GM19328 (cell line): ENCODE results near the gene ADRM1.

ENCODE experiments used
- ATAC-seq: cut with Tn5 transposase; IDR thresholded peaks from one replicate; pipeline ENCODE4 v1.9.1; 2021; ENCODE audit warnings: mild to moderate bottlenecking, moderate library complexity; ENCODE audit not compliant: unreplicated experiment

Gene ADRM1

DNA sequence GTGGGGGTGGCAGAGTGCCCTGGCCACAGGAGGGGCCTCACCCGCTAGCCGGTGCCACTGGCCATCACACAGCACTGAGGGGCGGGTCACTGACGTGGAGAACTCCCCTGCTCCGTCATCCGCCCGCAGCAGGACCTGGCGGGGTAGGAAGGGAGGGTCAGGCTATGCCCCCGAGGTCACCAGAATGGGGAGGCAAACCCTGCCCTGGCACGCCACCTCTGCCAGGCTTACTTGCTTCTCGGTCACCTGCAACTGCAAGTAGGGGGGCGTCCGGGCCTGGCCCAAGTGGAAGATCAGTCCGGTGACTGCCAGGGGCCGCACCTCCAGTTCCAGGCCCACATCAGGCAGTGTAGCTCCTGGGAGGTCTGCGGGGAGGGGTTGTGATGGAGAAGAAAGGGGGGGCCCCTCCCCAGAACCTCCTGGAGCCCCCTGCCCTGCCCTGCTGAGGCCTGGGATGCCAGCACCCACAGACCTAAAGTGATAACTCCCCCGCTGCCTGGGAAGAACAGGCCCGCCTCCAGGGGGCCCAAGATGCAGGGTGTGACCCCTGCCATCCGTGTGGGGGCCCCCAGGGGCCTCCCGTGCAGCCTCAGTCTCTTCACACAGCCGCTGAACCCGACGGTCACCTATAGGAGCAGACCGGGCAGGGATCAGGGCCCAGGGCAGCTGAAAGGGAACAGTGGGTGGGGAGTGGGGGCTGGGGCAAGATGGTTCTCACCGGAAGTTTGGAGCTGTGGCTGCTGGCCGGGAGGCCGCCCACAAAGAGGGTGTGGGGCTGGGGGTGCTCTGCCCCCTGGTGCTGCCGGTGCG is 7.4 kb downstream of the ADRM1 start:
- no peak for ATAC-seq

DNA sequence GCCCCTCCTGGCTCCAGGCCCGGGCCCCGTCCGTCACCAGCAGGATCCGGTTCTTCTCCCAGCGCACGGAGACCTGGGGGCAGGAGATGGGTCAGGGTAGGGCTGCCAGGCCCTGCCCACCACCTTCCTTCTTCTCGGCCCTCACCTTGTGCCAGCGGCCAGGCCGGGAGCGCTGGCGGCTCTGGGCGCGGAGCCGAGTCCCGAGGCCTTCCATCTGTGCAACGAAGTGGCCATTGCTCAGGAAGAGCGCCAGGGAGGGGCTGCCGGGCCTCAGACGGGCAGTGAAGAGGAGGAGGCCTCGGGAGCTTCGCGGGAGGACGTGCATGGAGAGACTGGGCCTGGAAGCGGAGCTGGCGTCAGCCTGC is 7.9 kb downstream of the ADRM1 start:
- ATAC-seq, result no peak

DNA sequence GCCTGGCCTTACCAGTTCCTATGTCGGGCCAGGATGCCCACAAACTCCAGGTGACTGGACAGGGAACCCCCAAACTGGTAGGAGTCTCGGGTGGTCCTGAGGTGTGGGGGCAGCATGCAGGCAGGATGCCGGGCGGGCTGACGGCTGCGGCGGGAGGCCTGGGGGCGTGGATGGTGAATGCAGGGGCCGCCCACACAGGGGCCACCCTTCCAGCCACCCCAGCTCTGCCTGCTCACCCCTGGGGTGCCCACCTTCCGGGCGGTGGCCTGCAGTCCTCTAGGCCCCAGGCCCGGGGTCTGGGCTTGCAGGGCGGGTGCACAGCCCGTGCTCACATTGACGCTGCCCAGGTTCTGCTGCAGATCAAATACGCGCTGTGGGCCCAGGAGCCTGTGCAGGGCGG is 8.4 kb downstream of the ADRM1 start:
- no peak for ATAC-seq

DNA sequence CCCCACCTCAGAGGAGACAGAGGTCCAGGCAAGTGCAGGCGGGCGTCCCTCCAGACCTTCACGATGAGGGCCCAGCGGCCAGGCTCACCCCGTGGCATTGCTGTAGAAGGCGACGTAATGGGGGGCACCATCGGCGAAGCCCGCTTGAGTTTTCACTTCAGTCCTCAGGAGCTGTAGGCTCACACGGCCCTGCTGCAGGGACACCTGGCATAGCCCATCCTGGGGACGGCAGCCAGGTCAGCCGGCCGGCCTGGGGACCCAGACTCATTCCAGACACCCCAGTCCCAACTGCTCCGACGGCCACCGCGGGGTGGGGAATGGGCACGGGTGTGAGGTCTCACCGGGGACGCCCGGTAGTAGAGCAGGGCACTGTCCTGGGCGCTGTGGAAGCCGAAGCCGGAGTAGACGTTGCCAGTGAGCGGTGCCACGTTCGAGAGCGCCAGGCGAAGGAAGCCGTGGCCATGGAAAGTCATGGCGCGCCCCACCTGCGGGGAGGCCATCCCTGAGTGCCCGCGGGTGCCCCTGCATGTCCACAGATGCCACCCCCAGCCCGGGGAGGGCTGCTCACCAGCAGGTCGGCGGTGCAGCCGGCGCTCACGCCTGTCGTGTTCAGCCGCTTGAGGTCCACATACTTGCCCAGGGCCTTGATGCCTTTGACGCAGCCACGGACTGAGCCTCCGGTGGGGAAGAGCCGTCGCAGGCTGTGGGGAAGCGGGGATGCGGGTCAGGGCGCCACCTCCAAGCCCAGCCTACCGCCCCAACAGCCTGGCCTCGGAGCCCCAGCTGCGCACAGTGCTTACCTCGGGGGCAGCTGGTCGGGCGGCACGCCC is 9.2 kb downstream of the ADRM1 start:
- no peak for ATAC-seq

DNA sequence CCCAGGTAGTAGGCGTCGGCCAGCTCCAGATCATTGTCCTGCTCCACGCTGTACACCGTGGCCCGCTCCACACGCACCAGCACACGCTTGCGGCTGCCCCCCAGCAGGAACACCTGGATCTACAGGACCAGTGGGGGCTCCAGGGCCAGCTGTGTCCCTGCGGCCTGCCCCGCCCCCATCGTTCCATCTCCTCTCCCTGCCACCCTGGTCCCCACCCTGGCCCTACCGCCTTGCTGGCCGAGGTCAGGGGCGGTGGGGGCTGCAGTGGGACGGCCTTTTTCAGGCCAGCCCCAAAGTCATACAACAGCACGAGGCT is 9.8 kb downstream of the ADRM1 start:
- ATAC-seq, result no peak

DNA sequence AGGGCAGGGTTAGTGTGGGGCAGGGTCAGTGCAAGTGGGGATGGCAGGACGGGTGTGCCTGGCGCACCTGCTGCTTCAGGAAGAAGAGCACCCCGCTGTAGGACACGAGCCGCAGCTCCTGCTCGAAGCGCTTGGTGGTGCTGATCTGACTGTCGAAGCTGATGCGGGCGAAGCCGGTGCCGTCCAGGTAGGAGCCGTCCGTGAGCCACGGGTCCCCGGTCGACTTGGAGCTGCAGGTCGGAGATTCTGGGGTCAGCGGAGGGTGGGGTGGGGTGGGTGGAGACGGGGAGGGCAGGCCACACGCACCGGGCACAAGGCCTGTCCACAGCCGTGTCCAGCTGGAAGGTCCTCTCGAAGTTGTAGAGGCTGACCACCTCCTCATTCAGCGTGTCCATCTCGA is 10.2 kb downstream of the ADRM1 start:
- no peak for ATAC-seq

DNA sequence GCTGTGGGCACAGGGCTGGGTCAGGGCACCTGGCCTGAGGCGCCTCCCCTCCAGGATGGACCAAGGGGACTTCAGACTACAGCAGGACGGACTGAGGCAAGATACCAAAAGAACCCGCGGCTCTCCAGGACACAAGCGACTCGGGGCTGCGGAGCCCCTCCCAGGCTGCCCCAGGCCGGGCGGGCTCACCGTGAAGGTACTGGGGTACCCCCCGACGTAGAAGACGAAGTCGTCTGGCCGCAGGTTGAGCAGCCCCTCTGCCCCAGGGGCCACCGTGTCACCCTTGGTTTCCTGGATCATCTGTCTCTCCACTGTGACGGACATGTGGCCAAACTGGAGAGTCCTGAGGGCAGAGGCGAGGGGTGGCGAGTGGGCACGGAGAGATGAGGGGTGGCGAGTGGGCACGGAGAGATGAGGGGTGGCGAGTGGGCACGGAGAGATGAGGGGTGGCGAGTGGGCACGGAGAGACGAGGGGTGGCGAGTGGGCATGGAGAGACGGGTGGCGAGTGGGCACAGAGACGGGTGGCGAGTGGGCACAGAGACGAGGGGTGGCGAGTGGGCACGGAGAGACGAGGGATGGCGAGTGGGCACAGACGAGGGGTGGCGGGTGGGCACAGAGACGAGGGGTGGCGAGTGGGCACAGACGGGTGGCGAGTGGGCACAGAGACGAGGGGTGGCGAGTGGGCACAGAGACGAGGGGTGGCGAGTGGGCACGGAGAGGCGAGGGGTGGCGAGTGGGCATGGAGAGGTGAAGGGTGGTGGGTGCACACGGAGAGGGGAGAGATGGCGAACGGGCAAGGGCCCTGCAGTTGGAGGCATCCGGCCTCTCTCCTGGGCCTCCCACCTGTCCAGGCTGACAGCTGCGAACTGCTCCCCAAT is 10.9 kb downstream of the ADRM1 start:
- ATAC-seq, result no peak

DNA sequence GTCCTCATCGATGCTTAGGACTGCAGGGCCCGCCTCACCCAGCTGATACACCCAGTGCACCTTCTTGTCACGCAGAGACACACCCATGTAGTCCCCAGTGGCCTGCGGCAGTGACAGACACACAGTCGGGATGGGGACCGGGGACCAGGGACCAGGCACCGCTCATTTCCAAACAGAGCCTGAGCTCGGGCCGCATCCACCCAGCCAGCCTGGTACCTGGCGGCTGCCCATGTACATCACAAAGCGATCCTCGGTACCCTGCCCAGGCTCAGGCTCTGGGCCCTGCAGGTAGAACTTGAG is 11.5 kb downstream of the ADRM1 start:
- ATAC-seq, result no peak

DNA sequence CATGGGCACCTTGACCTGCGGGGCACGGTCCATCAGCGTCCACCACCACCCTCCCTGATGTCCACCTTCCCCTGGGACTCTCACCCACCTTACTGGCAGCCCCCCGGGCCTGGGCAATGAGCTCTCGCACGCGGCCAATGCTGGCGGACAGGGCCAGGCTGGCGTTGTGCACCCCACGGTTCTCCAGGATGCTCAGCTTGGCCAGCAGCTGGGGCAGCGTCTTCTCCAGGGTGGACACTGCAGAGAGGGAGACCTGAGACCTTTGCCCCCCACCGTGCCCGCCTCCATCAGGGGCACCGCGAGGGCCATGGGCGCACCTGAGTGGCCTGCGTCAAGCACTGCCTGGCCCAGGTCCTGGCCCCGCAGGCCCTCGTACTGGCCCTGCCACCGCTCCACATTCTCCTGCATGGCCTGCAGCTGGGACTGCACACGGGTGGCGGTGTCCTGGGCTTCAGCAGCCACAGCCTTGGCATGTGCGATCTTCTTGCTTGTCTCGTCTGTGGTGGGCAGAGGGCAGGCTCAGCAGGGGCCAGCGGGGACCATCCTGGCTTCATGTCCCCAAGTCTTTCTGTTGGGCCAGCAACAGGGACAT is 12.0 kb downstream of the ADRM1 start:
- no peak for ATAC-seq

DNA sequence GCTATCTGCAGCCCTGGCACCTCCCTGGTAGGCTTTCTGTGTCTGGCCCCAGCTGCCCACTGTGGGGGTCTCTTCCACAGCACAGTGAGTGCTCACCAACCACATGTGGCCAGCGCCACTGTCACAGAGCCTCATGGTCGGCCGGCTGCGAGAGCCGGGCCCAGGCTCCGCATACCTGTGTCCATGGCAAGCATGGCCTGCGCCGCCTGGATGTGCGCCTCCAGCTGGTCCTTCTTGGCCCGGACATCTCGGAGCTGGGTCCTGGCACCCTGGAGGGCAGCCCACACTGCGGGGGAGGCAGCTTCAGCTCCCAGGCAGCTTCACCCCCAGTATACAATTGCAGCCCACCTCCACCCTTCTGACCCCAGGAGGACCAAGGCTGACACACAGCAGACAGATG is 13.0 kb downstream of the ADRM1 start:
- no peak for ATAC-seq

DNA sequence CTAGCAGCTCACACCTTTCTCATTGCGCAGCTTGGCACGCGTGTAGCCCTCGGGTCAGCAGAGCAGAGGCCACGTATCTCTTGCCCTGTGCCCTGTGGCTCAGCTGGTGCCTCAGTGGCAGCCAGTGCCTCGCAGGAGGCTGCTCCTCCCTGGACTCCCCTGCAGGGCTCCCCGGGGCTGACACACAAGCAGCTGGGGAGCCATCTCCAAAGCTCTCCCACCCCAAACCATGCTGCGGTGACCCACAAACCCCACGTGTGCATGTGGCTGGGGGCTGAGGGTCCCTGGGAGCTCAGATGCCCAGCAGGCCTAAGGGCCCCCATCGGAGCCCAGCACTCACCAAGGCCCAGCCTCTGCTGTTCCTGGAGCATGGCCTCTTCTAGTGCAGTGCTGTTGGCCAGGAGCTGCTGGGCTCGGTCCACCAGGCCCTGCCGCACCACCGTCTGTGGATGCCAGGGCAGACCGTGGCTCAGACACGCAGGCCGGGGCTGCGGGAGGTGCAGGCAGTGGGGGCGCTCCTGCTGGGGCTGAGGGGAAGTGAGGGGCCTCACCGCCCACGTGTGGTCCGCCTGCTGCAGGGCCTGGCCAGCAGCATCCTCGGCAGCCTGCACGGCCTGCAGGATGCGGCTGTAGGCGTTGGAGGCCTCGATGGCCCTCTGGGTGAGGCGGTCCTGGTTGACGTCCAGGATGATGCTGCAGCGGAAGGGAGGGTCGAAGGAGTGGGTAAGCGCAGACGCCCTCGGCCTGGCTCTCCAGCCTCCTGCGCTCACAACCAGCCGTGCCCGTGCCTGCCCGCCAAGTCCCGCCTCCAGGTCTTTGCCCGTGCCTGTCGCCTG is 13.8 kb downstream of the ADRM1 start:
- no peak for ATAC-seq

DNA sequence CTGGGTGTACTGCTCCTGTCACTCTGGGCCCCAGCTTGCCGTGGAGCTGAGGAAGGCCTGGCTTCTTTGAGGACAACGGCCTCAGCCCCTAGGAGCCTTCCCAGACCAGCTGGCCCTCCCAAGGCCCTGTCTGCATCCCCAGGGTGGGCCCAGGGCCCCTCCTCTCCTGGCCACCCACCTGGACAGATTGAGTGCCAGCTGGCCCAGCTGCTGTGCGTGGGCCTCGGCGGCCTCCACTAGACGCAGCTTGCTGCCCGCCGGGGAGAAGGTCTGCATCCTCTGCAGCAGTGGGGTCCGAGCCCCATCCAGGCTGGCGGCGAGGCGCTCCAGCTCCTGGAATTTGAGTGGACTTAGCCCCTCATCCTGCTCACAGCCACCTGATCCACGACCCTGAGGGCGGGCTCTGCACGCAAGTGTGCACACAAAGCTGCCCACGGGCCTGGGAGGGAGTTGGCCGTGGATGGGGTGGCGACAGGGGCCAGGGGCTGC is 14.4 kb downstream of the ADRM1 start:
- ATAC-seq, result no peak

DNA sequence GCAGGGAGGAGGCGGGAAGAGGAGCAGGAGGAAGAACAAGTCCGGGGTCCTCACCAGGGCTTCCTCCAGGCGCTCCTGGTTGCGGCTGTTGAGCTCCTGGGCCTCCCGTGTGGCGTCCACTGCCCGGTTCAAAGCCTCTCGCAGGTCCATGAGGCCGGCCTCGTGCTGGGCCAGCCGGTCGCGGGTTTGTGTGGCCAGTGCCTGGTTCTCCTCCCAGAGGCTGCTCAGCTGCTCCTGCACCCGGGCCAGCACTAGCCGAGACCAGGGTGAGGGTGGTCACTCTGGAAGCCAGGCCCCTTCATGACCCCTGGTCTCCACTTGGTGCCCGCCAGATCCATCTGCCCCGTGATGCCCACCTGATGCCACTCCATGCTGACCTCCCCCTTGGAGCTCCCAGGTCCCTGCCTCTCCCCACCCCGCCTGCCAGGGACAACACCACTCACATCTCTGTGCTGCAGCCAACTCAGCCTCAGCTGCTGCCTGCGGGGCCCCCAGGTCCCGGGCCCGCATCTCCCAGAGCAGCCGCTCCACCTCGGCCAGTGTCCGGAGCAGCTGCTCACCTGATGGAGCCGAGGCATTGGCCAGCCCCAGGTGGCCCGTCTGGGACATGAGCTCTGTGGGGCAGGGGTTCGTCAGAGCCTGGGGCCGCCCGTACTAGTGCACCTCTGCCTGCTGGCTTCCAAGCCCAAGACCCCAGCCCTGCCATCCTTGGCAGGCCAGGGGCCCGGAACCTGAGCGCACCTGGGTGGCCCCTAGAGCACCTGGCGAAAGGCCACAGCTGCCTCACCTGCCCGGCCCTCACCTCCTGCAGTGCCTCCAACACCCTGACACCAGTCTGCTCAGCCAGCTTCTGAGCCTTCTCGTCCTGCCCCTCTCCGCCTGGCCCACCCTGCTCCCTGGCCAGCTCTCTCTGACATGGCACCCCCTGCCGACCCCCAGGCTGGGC is 15.9 kb downstream of the ADRM1 start:
- no peak for ATAC-seq

DNA sequence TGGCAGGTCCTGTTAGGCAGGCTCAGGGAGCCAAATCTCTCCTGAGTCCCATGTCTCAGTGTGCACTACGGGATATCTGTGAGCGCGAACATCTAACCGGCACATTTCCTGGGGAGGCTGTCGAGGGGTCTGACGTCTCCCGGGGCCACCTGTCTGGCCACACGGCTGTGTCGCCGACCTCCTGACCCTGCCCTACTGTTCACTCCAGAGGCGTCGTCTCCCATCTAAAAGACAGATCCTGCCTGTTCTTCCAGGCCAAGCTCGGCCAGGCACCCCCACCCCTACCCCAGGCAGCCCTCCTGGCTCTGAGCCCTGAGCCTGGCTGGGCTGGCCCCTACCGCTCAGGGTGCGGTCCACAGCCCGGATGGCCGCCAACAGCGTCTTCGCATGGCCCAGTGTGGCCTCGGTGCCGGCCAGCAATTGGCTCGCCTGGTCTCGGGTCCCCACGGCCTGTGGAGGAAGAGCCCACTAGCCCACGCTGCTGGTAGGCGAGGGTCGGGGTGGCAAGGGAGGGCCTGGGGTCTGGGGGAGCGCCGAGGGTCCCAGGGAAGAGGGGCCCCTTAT is 16.6 kb downstream of the ADRM1 start:
- no peak for ATAC-seq

DNA sequence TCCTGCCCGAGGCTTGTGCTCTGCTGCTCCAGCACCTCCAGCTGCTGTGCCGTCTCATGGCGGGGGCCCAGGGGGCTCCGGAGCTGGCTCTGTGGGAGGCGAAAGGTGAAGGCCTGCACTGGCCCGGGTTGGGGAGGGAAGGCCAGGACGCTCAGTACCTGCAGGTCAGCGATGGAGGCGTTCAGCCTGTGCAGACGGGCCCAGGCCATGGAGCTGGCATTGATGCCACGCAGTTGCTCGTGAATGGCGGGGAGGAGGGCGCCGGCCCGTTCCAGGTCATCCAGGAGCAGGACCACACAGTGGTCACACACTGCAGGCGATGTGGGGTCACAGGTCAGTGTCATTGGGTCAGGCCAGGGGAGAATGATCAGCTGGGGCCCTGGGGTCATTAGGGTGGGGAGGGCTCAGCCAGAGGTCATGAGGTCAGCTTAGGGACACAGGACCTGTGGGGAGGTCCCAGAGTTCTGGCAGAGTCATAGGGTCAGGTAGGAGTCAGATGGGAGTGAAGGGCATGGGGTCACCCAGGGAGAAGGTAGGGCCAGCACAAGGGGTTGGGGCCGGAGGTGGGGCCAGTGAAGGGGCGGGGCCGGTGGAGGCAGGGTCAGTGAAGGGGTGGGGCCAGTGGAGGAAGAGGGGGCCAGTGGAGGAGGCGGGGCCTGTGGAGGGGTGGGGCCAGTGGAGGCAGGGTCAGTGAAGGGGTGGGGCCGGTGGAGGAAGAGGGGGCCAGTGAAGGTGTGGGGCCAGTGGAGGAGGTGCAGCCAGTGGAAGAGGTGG is 18.0 kb downstream of the ADRM1 start:
- no peak for ATAC-seq

DNA sequence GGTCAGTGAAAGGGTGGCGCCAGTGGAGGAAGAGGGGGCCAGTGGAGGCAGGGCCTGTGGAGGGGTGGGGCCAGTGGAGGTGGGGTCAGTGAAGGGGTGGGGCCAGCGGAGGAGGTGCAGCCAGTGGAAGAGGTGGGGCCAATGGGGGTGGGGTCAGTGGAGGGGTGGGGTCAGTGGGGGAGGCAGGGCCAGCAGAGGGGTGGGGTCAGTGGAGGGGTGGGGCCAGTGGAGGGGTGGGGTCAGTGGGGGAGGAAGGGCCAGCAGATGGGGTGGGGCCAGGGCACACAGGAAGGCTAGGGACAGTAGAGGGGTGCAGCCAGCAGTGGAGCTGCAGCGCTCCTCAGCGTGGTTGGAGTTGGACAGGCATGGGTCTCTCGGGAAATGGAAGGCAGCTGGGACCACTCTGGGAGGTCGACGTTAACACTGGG is 18.7 kb downstream of the ADRM1 start:
- no peak for ATAC-seq

DNA sequence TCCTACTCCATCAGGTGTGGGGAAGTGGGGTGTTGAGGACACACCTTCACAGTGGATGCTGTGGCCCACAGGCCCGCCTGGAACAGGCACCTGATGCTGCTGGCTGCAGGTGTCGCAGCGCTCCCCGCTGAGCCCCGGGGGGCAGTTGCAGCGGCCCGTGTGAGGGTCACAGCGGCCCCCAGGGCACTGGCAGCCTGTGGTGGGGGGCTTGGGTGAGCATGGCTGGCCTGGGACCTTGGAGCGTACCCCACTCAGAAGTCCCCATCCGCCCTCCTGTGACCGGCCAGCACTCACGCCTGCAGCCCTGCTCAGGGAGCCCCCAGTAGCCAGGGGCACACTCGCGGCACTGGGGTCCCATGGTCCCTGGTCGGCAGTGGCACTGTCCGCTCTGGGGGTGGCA is 19.2 kb downstream of the ADRM1 start:
- ATAC-seq, result no peak

DNA sequence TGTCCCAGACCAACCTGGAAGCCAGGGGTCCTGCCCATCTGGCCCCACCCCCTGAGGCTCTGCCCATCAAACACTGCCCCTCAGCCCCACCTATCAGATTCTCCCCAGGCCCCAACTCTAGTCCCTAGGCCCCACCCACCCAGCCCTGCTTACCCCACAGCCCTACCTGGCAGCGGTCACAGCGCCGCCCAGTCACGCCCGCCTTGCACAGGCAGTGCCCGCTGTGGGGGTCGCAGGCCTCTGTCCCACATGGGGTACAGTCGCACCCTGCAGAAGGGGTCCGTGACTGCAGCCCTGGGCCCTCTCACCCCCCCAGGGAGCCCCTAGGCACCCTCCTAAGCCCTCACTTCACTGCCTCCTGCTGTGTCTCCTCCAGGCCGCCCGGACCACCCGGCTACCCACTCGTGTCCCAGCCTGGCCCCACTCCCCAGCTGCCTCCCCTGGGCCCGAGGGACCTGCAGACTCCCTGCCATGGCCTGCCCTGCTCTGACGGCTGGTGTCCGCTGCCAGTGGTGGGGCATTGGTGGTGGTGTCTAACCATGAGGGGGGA is 19.8 kb downstream of the ADRM1 start:
- no peak for ATAC-seq
